Esophagus squamous epithelium (tissue), 5 donors: ENCODE data around the gene SEC22C. TPM values are rescaled to one million over a fixed set of nuclear protein-coding genes. Genes with fewer than 3 reads are reported as not detected.

Experiments used
- DNase-seq: peaks from one replicate; lab custom pipeline; 2025; lab: John Stamatoyannopoulos, UW
- H3K27ac ChIP-seq, 4 donors: fragments of 200-600 bp; sonication (generic); one replicate each; pipeline ENCODE4 v1.5.1; 2016 to 2019; ENCODE audit warnings: mild to moderate bottlenecking in 1 of 4
- H3K27me3 ChIP-seq, 4 donors: fragments of 200-600 bp; sonication (generic); 1 replicate in 3 of 4; 2 replicates in 1 of 4; pipeline versions ENCODE4 v1.5.1 to v1.6.0; 2017 to 2021; ENCODE audit warnings: antibody characterized with exemption in 1 of 4
- H3K36me3 ChIP-seq, 3 donors: fragments of 200-600 bp; sonication (generic); one replicate each; pipeline ENCODE4 v1.5.1; 2016 to 2019
- H3K4me1 ChIP-seq, 3 donors: fragments of 200-600 bp; sonication (generic); one replicate each; pipeline ENCODE4 v1.5.1; 2017 to 2019
- H3K4me3 ChIP-seq, 4 donors: fragments of 200-600 bp; sonication (generic); 1 replicate in 3 of 4; 2 replicates in 1 of 4; pipeline ENCODE4 v1.5.1; 2016 to 2019; ENCODE audit warnings: mild to moderate bottlenecking in 2 of 4, moderate library complexity in 1 of 4
- H3K9me3 ChIP-seq, 3 donors: fragments of 200-600 bp; sonication (generic); one replicate each; pipeline ENCODE4 v1.5.1; 2016 to 2019
- POLR2A ChIP-seq, 4 donors: fragments of 450-650 bp; IDR thresholded peaks; one replicate each; pipeline ENCODE4 v1.6.1; 2017; ENCODE audit warnings: antibody characterized with exemption in 4 of 4, mild to moderate bottlenecking in 4 of 4, moderate library complexity in 3 of 4
- WGBS, 2 donors: methylation state at CpG; one replicate each; pipeline ENCODE4 v1.1.5; 2018; 5-methylcytosine and 5-hydroxymethylcytosine counted together
- intact Hi-C: fragments of 100-400 bp; cut with DNase I; formaldehyde crosslinking; loops from one replicate; pipeline ENCODE4 v1.15.0; 2022
- total RNA-seq, 4 donors: library from RNA; depleted of rRNA; stranded (reverse); fragments of >200 nt; gene quantifications; one replicate each; pipeline ENCODE4 v1.1.0, GENCODE V29; 2016
- TF ChIP-seq, protein P1 (sequence below), 6 experiments: fragments of 450-650 bp in 4 of 6; fragments of 200-600 bp in 2 of 6; sonication (generic) in 2 of 6; IDR thresholded peaks; one replicate each; pipeline ENCODE4 v1.5.1; 2016 to 2019; ENCODE audit warnings: antibody characterized with exemption in 6 of 6, mild to moderate bottlenecking in 4 of 6, moderate library complexity in 4 of 6
- donor health status: DM: yes; HTN: yes; CAD: no.

SEC22C gene
- total RNA-seq, 4 donors from 2014 or later, result 8.8 to 38.5 (median 26.2) TPM

DNA sequence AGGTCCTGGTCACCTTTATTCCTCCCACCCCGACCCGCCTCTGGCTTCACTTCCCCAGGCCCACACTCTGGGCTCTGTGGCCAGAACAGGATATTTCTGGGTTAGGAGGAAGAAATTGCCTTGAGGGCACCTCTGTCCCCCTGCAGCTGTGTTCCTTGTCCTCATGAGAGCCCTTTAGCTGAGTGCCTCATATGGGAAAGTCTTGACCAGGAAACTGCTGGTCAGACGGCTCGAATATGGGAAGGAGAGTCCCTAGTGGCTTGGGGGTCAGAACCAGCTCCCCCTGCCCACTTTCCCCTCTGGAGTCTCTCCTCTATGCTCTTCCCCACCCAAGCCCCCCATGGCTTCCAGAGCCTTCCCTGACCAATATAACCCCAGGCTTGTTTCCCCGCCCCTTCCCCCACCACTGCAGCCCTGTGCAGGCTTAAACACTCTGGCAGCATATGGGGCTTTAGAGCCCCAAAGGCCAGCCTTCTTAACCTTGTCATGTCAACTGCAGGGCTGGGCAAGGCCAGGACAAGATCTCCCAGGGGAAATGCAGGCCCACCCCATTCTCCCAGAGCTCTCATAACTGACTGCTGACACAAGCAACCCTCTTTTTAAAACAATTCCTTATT is 36.4 kb downstream of the SEC22C start:
- H3K4me1 ChIP-seq, result peaks cover 0 to 45% (median 4%) of the 10 kb centered on the region in 3 donors
- DNase-seq, result no peak
- 71 to 85% methylated on average over 1 to 2 of the region's 5 CpGs for WGBS, 2 donors
- no peaks in the 10 kb centered on the region for H3K9me3 ChIP-seq
- no peak overlapping the region for H3K4me3 ChIP-seq
- no peaks in the 10 kb centered on the region for H3K27me3 ChIP-seq
- TF ChIP-seq POLR2A (IDR thresholded peaks at IDR 0.05), result no peak
- TF ChIP-seq, protein P1, sequence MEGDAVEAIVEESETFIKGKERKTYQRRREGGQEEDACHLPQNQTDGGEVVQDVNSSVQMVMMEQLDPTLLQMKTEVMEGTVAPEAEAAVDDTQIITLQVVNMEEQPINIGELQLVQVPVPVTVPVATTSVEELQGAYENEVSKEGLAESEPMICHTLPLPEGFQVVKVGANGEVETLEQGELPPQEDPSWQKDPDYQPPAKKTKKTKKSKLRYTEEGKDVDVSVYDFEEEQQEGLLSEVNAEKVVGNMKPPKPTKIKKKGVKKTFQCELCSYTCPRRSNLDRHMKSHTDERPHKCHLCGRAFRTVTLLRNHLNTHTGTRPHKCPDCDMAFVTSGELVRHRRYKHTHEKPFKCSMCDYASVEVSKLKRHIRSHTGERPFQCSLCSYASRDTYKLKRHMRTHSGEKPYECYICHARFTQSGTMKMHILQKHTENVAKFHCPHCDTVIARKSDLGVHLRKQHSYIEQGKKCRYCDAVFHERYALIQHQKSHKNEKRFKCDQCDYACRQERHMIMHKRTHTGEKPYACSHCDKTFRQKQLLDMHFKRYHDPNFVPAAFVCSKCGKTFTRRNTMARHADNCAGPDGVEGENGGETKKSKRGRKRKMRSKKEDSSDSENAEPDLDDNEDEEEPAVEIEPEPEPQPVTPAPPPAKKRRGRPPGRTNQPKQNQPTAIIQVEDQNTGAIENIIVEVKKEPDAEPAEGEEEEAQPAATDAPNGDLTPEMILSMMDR (IDR thresholded peaks at IDR 0.05), result no peak
- peaks cover 0 to 23% (median 0%) of the 10 kb centered on the region in 3 donors for H3K36me3 ChIP-seq
- intact Hi-C loops, result no loop called here
- H3K27ac ChIP-seq, result peak overlapping the region; percentile 36 to 77 (median 65)

DNA sequence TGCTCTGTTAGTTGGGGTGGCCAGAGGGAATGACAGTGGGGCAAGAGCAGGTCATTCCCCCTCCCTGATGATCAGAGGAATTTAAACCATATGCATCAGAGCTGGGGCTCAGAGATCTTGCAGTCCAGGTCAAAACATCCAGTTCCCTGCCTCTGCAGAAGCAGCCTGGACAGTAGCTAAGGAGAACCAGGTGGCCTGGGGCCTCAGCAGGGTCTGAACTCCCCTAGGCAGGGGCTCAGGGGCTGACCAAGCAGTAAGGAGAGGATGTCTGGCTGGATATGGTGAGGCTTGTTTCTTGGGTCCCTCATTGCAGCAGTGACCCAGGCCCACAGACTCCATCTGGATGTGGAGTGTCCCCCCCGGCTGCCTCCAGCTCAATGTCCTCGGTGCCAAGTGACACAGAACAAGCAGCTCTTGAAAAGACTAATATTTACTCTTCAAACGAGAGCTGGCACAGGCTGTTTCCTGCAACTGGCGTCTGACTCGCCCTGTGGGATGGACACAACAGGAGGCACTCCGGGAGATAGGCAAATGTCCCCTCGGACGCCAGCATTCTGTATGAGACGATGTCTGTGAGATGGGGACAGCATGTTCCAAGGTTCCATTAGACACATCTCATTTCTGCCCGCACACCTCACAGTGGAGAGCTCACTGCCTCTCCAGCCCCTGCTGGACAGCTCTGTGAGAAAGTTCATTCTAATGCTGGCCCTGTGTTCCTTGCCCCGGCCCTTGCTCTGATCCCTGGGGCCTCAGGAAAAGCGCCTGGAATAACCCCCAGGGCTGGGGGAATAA is 37.1 kb downstream of the SEC22C start:
- no peaks in the 10 kb centered on the region for H3K27me3 ChIP-seq
- 27 to 57% methylated on average over 3 to 10 of the region's 12 CpGs for WGBS, 2 donors
- H3K9me3 ChIP-seq, result no peaks in the 10 kb centered on the region
- peak overlapping the region; percentile 36 to 77 (median 65) for H3K27ac ChIP-seq
- no peak overlapping the region for H3K4me3 ChIP-seq
- no peak for TF ChIP-seq POLR2A (IDR thresholded peaks at IDR 0.05)
- TF ChIP-seq, protein P1 (IDR thresholded peaks at IDR 0.05), result no peak
- peaks cover 0 to 16% (median 0%) of the 10 kb centered on the region in 3 donors for H3K36me3 ChIP-seq
- H3K4me1 ChIP-seq, result peaks cover 0 to 50% (median 4%) of the 10 kb centered on the region in 3 donors
- DNase-seq, result no peak
- intact Hi-C loops, result loop anchor here (5.0 kb wide), 1 partner anchor 42 kb away; the partner anchor contains the start of gene VIPR1

DNA sequence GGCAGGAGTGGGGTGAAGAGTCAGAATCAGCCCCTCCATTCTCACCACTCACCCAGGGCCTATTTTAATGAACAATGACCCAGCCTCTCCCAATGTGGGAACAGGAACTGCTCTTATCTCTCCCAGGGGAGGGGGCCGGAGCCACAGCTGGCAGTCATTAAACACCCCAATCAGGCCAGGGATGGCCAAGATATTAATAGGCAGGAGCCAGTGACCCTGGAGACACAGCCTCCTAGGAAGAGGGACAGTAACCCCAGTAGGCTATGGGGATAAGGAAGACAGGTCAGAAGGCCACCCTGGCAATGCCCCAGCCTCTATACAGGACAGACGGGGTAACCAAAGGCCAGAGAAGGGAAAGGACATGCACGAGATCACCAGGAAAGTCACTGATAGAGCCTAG is 40.7 kb downstream of the SEC22C start:
- WGBS, 2 donors, result 63 to 64% methylated on average over 2 of the region's 3 CpGs
- intact Hi-C loops, result loop anchor here (5.0 kb wide), 1 partner anchor 39 kb away; the partner anchor contains the start of gene VIPR1
- no peak for DNase-seq
- no peaks in the 10 kb centered on the region for H3K36me3 ChIP-seq
- H3K27me3 ChIP-seq, result no peaks in the 10 kb centered on the region
- no peaks in the 10 kb centered on the region for H3K9me3 ChIP-seq
- peaks cover 0 to 38% (median 0%) of the 10 kb centered on the region in 3 donors for H3K4me1 ChIP-seq
- H3K27ac ChIP-seq, result no peak overlapping the region
- H3K4me3 ChIP-seq, result no peak overlapping the region
- TF ChIP-seq, protein P1 (IDR thresholded peaks at IDR 0.05), result no peak
- TF ChIP-seq POLR2A (IDR thresholded peaks at IDR 0.05), result no peak

DNA sequence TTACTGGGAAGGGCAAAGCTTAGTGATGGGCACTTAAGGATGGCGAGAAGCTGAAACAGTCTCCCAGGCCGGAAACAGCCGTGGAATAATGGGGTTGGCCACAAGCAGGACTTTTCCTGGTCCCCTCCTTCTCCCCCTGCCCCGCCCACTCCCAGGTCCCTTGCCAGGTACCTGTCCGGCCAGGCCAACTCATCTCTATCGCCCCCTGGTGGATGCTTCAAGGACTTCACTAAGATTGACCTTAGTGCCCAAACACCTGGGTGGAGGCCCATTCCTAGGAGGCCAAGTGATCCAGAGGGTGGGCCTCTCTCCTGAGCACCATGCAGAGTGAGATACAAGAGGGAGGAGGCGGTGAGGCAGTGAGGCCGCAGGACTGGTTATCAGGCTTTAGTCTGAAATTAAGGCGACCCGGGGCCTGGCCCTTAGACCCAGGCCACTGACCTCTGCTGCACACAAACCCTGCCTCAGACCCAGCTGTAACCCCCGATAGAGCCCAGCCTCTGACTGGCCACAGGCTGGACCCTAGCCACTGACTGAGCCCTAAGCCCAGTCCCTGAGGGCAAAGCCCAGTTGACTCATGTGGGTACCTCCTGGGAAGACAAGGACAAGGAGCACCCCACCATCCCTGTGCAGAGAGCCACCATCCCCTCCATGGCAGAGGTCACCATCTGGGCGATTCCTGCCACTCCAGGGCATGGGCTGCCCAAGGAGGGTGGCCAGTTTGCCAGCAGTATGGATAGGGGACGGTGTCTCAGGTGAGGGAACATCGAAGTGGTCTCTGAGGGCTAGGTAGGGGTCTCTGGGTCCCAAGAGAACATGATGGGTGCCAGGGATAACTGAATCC is 41.7 kb downstream of the SEC22C start:
- Histone ChIP-seq H3K4me1 (peaks cover 0 to 28% (median 0%) of the 10 kb centered on the region in 3 donors), H3K36me3 (no peaks in the 10 kb centered on the region), H3K27ac (no peak overlapping the region), H3K9me3 (no peaks in the 10 kb centered on the region), H3K4me3 (no peak overlapping the region), H3K27me3 (no peaks in the 10 kb centered on the region)
- TF ChIP-seq, protein P1 (IDR thresholded peaks at IDR 0.05), result peak; percentile 71 to 83 (median 78)
- TF ChIP-seq POLR2A (IDR thresholded peaks at IDR 0.05), result no peak
- DNase-seq, result no peak
- WGBS, 2 donors, result 18 to 78% methylated on average over 5 of the region's 14 CpGs
- intact Hi-C loops, result loop anchor here (5.0 to 10.0 kb wide), 2 partner anchors 38 to 305 kb away; partner anchors contain the start of gene VIPR1
